ENCODE data around the gene C6orf52.
A peak's percentile ranks its signal among the peaks of the same experiment; 100 is the strongest.
"Not testable (repeated sequence)": the region's sequence is repeated elsewhere in the genome, so short reads cannot be mapped to it uniquely, and the experiment has no call there.

Gene C6orf52

DNA sequence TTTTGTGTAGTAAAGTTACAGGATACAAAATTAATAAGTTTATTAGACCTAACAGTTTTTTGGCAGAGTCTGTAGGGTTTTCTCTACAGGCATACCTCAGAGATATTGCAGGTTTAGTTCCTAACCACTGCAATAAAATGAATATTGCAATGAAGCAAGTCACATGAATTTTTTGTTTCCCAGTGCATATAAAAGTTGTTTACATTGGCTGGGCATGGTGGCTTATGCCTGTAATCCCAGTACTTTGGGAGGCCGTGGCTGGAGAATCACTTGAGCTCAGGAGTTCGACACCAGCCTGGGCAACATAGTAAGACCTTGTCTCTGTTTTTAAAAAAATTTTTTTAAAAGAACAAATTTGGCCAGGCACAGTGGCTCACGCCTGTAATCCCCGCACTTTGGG, 16.0 kb downstream of the C6orf52 start:
- H3K27ac ChIP-seq: no peak overlapping the region
- no peak for TF ChIP-seq CTCF (conservative IDR thresholded peaks at IDR 0.05)

- no peak overlapping the region for H3K27ac ChIP-seq
- no peak for TF ChIP-seq CTCF (conservative IDR thresholded peaks at IDR 0.05)
Measured at GRCh38 chr6:10676403-10676802, 18.0 kb downstream of the C6orf52 start.

GRCh38 chr6:10668126-10668917, 26.1 kb downstream of the C6orf52 start:
- no peak for TF ChIP-seq CTCF (conservative IDR thresholded peaks at IDR 0.05)
- no peak overlapping the region for H3K27ac ChIP-seq

- H3K27ac ChIP-seq: not testable (repeated sequence)
Measured at GRCh38 chr6:10665595-10665994, 28.8 kb downstream of the C6orf52 start.

DNA sequence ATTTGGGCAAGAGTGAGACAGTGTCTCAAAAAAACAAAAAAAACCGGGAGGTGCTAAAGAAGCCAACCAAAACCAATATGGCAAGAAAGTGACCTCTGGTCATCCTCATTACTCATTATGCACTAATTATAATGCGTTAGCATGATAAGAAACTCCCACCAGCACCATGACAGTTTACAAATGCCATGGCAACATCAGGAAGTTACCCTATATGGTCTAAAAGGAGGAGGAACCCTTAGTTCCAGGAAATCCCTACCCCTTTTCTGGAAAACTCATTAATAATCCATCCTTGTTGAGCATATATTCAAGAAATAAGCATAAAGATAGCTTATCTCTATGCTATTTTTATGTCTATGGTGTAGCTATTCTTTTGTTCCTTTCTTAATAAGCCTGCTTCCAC, 31.7 kb downstream of the C6orf52 start:
- no peak overlapping the region for H3K27ac ChIP-seq
- no peak for TF ChIP-seq CTCF (conservative IDR thresholded peaks at IDR 0.05)

- no peak for TF ChIP-seq CTCF (conservative IDR thresholded peaks at IDR 0.05)
- no peak overlapping the region for H3K27ac ChIP-seq
Measured at GRCh38 chr6:10662207-10662606, 32.2 kb downstream of the C6orf52 start.

- H3K27ac ChIP-seq: peak overlapping the region; percentile 59; the same call in 1 of the 2 replicates
Measured at GRCh38 chr6:10660431-10661191, 33.8 kb downstream of the C6orf52 start.

DNA sequence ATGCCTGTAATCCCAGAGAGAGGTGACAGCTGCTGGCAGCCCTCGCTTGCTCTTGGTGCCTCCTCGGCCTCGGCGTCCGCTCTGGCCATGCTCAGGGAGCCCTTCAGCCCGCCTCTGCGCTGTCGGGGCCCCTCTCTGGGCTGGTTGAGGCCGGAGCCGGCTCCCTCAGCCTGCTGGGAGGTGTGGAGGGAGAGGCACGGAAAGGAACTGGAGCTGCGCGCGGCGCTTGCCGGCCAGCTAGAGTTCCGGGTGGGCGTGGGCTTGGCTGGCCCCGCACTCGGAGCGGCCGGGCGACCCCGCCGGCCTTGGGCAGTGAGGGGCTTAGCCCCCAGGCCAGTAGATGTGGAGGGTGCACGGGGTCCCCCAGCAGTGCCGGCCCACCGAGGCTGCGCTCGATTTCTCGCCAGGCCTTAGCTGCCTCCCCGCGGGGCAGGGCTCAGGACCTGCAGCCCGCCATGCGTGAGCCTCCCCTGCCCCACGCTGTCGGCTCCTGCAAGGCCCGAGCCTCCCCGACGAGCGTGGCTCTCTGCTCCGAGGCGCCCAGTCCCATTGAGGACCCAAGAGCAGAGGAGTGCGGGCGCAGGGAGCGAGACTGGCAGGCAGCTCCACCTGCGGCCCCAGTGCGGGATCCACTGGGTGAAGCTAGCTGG, 34.6 kb downstream of the C6orf52 start:
- no peak for TF ChIP-seq CTCF (conservative IDR thresholded peaks at IDR 0.05)
- H3K27ac ChIP-seq: peak overlapping the region; percentile 59
